RWPE1 (cell line): ENCODE data around the gene MEPE.

Source experiments
- CTCF ChIA-PET: fragments of 350-600 bp; sonication (Branson Sonifier 250); formaldehyde crosslinking; extraction: SDS; loops from one replicate; lab custom pipeline; 2021; lab: Yijun Ruan, JAX
- POLR2A ChIA-PET: fragments of 400-600 bp; formaldehyde crosslinking; extraction: SDS; loops from one replicate; lab custom pipeline; 2020; ENCODE audit warnings: antibody characterized with exemption; ENCODE audit not compliant: low non-redundant PET; lab: Yijun Ruan, JAX
- DNase-seq: peaks from one replicate; pipeline ENCODE4 v3.0.0; 2012; ENCODE audit warnings: low spot score
- H3K27ac ChIP-seq: fragments of 450-650 bp; 2 replicates; pipeline ENCODE4 v1.5.1; 2017
- CTCF ChIP-seq: fragments of 450-650 bp; conservative IDR thresholded peaks from 2 replicates; pipeline ENCODE4 v1.5.1; 2017; ENCODE audit warnings: low read depth, mild to moderate bottlenecking

MEPE gene

GRCh38 chr4:87853108-87853507 is 20.3 kb downstream of the MEPE start:
- ChIA-PET CTCF (interaction anchor here (0.5 to 2.6 kb wide), 13 partner anchors 11 to 669 kb away, joined by 3 to 26 read pairs (median 4); no protein-coding TSS in a partner anchor), POLR2A (no interaction called here)
- TF ChIP-seq CTCF = peak; percentile 63
- no peak overlapping the region for H3K27ac ChIP-seq
- DNase-seq = peak; percentile 36

- ChIA-PET CTCF (interaction anchor here (0.6 to 2.6 kb wide), 2 partner anchors 18 to 132 kb away, joined by 4 to 26 read pairs; no protein-coding TSS in a partner anchor), POLR2A (no interaction called here)
- TF ChIP-seq CTCF = no peak
- no peak overlapping the region for H3K27ac ChIP-seq
- no peak for DNase-seq
Measured at GRCh38 chr4:87853891-87854290, 21.1 kb downstream of the MEPE start.

- no peak for TF ChIP-seq CTCF
- POLR2A ChIA-PET = no interaction called here
- no peak overlapping the region for H3K27ac ChIP-seq
- CTCF ChIA-PET = no interaction called here
- DNase-seq = no peak
Measured at GRCh38 chr4:87855559-87855958, 22.8 kb downstream of the MEPE start.

- DNase-seq = no peak
- no peak overlapping the region for H3K27ac ChIP-seq
- ChIA-PET CTCF (interaction anchor here (0.6 to 1.0 kb wide), 3 partner anchors 9 to 709 kb away, joined by 3 to 5 read pairs (median 4); no protein-coding TSS in a partner anchor), POLR2A (no interaction called here)
- no peak for TF ChIP-seq CTCF
Measured at GRCh38 chr4:87856816-87857215, 24.0 kb downstream of the MEPE start.

GRCh38 chr4:87857789-87858188 is 25.0 kb downstream of the MEPE start:
- ChIA-PET CTCF (interaction anchor here (1.0 kb wide), 1 partner anchor 116 kb away, joined by 5 read pairs; no protein-coding TSS in a partner anchor), POLR2A (no interaction called here)
- no peak for TF ChIP-seq CTCF
- no peak overlapping the region for H3K27ac ChIP-seq
- DNase-seq = no peak

GRCh38 chr4:87862236-87862635 is 29.5 kb downstream of the MEPE start:
- no peak overlapping the region for H3K27ac ChIP-seq
- POLR2A ChIA-PET = no interaction called here
- CTCF ChIA-PET = no interaction called here
- DNase-seq = no peak
- no peak for TF ChIP-seq CTCF
